ENCODE results near the gene CRISPLD2.

The CRISPLD2 gene

GRCh38 chr16:84947022-84947421, 127.2 kb downstream of the CRISPLD2 start:
- peak in 1 of 2 donors; percentile 51 for DNase-seq

GRCh38 chr16:84947996-84948850, 128.4 kb downstream of the CRISPLD2 start:
- Histone ChIP-seq H3K36me3 (no peaks in the 10 kb centered on the region), H3K9me3 (no peaks in the 10 kb centered on the region), H3K4me3 (no peak overlapping the region), H3K4me1 (peaks cover 0 to 8% (median 2%) of the 10 kb centered on the region in 4 donors), H3K27me3 (no peaks in the 10 kb centered on the region), H3K27ac (no peak overlapping the region)
- intact Hi-C loops (cut with DNase I; ENCODE audit: low total_unique reads) = no loop called here
- no peak for DNase-seq
- TF ChIP-seq CTCF (IDR thresholded peaks at IDR 0.05) = no peak

More at GRCh38 chr16:84947022-84947421, 127.2 kb downstream of the CRISPLD2 start:
- intact Hi-C loops (cut with DNase I; ENCODE audit: low total_unique reads) = no loop called here
- no peaks in the 10 kb centered on the region for H3K4me1 ChIP-seq
- TF ChIP-seq CTCF (IDR thresholded peaks at IDR 0.05) = no peak
- H3K36me3 ChIP-seq = no peaks in the 10 kb centered on the region
- no peak overlapping the region for H3K4me3 ChIP-seq
- H3K9me3 ChIP-seq = no peaks in the 10 kb centered on the region
- no peak overlapping the region for H3K27ac ChIP-seq
- H3K27me3 ChIP-seq = no peaks in the 10 kb centered on the region

- H3K27me3 ChIP-seq = no peaks in the 10 kb centered on the region
- DNase-seq = no peak
- H3K9me3 ChIP-seq = no peaks in the 10 kb centered on the region
- intact Hi-C loops (cut with DNase I; ENCODE audit: low total_unique reads) = no loop called here
- TF ChIP-seq CTCF (IDR thresholded peaks at IDR 0.05) = no peak
- H3K4me1 ChIP-seq = peaks cover 0 to 8% (median 2%) of the 10 kb centered on the region in 4 donors
- no peaks in the 10 kb centered on the region for H3K36me3 ChIP-seq
- no peak overlapping the region for H3K27ac ChIP-seq
- H3K4me3 ChIP-seq = no peak overlapping the region
Measured at GRCh38 chr16:84948851-84949610, 129.2 kb downstream of the CRISPLD2 start.

- H3K4me3 ChIP-seq = no peak overlapping the region
- H3K9me3 ChIP-seq = no peaks in the 10 kb centered on the region
- peaks cover 0 to 8% (median 2%) of the 10 kb centered on the region in 4 donors for H3K4me1 ChIP-seq
- no peaks in the 10 kb centered on the region for H3K27me3 ChIP-seq
- no peak overlapping the region for H3K27ac ChIP-seq
- intact Hi-C loops (cut with DNase I; ENCODE audit: low total_unique reads) = no loop called here
- no peaks in the 10 kb centered on the region for H3K36me3 ChIP-seq
- no peak for TF ChIP-seq CTCF (IDR thresholded peaks at IDR 0.05)
- no peak for DNase-seq
Measured at GRCh38 chr16:84949772-84950436, 130.1 kb downstream of the CRISPLD2 start.

GRCh38 chr16:84950906-84951305, 131.1 kb downstream of the CRISPLD2 start:
- Histone ChIP-seq H3K27ac (no peak overlapping the region), H3K27me3 (no peaks in the 10 kb centered on the region), H3K9me3 (no peaks in the 10 kb centered on the region), H3K4me1 (peaks cover 0 to 8% (median 2%) of the 10 kb centered on the region in 4 donors), H3K4me3 (no peak overlapping the region), H3K36me3 (no peaks in the 10 kb centered on the region)
- DNase-seq = no peak
- intact Hi-C loops (cut with DNase I; ENCODE audit: low total_unique reads) = no loop called here
- TF ChIP-seq CTCF (IDR thresholded peaks at IDR 0.05) = no peak
